Sciatic nerve (tissue), 2 donors: Measurements from ENCODE around the gene SNORC. TPM values are rescaled to one million over a fixed set of nuclear protein-coding genes. Genes with fewer than 3 reads are reported as not detected.
A peak's percentile ranks its signal among the peaks of the same experiment; 100 is the strongest.

ENCODE experiments used
- ATAC-seq: fragments of 200-7000 bp; cut with Tn5 transposase; one replicate; pipeline ENCODE4 v1.9.1; 2020; ENCODE audit warnings: mild to moderate bottlenecking, moderate library complexity
- DNase-seq: peaks from one replicate; pipeline ENCODE4 v3.0.0-alpha.2; 2020; ENCODE audit warnings: low spot score
- intact Hi-C: fragments of 100-400 bp; cut with DNase I; formaldehyde crosslinking; loops from one replicate; pipeline ENCODE4 v1.14.2; 2022
- total RNA-seq: library from RNA; stranded (reverse); fragmentation: NEBNext Ultra II Directional; extraction: Animal tissue kit (Norgen Biotek cat#: 25700); gene quantifications from one replicate; pipeline ENCODE4 v1.2.1, GENCODE V29; 2021
- donor health status: DM: no; HTN: no; CAD: no.
- donor health status: DM: no; HTN: no; CAD: no.

Gene SNORC
- total RNA-seq, 1 donor from 2014 or later = 12.0 TPM

DNA sequence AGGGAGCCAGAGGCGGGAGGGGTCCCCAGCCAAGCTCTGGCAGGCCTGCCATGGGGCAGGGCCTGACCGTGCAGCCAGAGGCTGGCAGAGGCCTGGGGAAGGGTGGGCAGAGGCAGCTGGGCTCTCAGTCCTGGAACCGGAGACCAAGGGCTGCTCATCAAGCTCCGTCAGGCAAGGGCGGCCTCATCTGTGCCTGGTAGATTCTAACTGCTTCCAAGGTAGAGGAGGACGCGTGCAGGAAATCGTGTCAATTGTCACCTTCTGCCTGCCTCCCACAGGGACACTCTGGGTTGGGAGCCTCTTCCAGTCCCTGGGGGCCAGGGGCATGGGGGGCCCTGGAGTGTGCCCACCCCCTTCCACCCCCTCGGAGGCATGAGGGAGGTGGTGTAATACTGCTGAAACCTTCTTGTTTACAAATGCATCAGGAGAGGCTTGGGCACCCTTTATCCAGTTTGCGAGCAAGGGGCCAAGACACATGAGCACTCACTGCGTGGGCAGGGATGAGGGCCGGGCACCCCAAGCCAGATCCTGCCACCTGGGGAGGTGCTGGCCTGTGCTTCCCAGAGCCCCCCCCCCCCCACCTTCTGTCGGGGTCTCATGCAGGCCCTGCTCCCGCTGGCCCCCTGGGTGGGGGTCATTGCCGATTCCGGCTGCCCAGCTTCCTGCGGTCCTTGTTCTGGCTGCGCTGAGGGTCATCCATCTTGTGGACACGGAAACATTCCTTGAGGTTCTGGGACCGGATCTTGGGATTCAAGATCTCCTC is 9.0 kb downstream of the SNORC start:
- intact Hi-C loops = no loop called here
- ATAC-seq = no peak
- DNase-seq = peak; percentile 41

DNA sequence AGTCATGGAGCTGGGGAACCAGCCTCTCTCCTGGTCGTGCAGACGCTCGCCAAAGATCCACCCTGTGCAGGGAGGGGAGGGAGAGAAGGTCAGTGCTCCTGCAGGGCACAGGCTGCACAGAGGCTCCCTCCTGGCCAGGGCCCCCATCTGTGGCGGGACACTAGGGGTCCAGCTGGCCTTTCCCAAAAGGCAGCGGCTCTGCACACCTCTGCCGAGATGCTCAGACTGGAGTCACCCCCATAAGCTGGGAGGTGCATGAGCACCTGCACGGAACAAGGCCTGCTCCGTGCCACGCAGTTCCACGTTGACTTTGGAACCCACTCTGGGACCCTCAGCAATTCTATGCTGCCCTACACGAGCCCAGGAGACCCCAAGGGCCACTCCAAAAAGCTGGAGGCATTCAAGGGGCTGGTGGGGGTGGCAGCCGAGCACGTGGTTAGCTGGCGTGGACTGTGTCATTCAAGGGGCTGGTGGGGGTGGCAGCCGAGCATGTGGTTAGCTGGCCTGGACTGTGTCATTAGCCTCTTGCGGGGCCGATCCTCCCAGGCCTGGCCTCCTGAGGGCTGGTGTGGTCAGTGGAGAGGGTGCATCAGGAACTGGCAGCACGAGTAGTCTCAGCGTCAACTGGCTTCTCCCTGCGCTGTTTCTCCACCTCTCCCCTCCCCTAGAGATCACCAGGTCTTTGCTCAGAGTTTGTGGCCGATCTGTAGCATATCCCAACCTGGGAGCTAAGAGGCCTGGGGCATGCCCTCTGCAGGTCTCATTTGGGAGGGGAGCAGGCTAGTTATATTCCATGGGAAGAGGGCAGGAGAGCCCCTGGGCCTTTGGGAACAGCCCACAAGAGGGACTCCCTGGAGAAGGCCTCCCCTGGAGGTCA is 9.8 kb downstream of the SNORC start:
- DNase-seq = peak; percentile 36
- intact Hi-C loops = no loop called here
- no peak for ATAC-seq

DNA sequence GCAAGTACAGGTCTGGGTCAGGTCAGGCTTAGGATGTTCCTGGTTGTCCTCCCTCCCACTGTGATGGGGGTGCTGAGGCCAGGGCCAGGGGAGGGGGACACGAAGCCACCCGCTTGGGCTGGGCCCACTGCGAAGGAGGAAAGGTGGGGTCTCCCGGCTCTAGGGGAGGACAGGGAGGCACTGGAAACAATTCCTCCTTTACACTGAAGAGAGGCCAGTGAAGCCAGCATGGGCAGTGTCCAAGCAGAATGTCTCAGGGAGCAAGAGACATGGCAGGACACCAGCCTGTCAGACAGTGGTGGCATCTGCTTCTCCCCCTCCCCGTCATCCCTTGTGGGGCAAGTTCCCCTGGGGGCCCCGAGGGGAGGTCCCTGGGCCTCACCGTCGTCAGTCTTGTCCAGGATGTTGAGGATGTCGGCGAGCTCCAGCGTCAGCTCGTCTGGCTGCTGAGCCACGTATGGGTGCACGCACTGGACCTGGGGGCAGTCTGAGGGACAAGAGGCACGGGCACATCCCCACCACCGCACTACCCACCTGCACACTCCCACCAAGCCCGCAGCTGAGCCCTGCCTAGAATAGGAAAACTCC is 10.8 kb downstream of the SNORC start:
- DNase-seq = no peak
- intact Hi-C loops = no loop called here
- ATAC-seq = no peak

DNA sequence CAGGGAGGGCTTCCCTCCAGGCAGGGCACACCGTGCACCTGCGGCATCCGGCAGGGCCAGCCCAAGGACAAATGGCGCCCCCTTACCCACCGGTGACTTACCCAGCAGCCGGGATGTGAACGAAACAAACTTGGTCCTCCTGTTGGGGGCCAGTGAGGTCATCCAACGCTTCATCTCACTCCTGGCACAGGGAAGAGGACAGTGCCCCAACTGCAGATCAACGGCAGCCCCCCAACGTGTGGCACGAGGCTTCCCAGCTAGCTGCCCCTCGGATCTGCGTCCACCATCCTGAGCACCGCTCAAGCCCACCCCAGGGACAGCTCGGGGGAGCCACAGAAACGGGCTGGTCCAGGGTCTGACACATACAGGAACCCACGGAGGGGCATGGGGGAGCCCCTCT is 12.0 kb downstream of the SNORC start:
- no peak for ATAC-seq
- intact Hi-C loops = no loop called here
- DNase-seq = peak; percentile 47

DNA sequence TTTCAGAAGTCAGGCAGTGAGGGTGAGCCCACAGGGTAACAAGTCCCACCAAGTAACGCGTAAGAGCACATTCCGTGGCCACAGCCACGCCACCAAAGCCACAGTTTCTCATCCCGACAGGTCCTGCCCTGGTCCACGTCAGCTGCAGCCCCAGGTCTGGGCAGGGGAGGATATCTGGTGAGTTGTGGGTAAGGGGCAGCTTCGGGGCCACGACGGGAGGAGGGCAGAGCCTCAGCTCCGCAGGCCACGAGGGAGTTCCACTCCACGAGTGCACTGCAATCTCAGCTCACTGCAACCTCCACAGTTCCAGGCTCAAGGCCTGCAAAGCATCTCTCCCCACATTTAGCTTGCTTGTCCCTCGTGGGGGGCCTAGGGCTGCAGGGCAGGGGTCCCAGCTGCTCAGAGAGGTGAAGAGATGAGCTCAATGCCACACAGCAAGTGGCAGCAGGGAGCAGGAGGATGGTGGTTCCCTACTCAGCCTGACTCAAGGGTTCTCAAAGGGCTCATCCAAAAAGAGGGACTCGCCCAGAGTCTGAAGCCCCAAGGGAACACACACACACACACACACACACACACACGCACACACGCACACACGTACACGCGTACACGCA is 12.5 kb downstream of the SNORC start:
- no peak for DNase-seq
- ATAC-seq = no peak
- intact Hi-C loops = no loop called here

DNA sequence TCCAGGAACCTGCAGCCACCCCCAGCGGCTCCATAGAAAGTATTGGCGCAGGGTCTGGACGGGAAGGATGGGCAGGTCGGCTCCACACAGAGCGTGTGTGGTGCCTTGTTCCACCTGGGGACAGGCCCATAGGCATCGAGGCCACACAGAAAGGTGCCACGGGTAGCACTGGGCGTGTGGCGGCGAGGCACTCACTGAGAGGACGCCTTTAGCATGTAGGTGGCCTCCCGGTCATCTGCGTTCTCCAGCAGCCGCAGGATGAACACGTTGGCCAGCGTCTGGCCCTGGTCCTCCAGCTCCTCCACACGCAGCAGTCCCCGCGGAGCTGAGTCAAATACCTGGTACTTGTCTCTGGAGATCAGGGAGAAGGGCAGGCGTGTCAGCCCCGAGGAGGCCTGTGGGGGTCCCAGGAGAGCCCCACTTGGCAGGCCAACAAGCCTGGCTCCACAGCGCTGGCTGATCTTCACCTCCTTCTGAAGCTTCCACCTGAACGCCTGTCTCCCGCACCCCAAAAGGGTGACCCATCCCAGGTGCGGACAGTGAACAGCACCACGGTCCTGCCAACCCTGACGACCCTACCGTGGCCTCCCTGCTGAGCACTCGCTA is 13.2 kb downstream of the SNORC start:
- DNase-seq (no peak), ATAC-seq (no peak)
- intact Hi-C loops = no loop called here

DNA sequence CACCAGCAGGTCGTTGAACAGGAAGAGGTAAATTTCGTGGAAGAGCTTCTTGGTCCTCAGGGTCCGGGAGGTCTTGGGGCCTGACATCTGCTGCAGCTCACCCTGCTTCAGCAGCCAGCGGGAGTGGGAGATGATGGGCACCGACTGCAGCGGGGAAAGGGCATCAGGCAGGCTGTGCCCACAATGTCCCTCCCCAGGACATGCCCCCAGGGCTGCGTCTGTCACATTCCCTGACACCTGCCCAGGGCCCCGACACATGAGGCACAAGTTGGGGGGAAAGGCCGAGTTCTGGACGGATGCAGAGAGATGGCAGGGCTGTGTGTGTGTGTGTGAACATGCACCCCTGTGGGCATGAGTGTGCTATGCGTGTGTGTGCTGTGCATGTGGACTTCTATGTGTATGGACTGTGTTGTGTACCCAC is 13.9 kb downstream of the SNORC start:
- ATAC-seq (no peak), DNase-seq (no peak)
- intact Hi-C loops = no loop called here

DNA sequence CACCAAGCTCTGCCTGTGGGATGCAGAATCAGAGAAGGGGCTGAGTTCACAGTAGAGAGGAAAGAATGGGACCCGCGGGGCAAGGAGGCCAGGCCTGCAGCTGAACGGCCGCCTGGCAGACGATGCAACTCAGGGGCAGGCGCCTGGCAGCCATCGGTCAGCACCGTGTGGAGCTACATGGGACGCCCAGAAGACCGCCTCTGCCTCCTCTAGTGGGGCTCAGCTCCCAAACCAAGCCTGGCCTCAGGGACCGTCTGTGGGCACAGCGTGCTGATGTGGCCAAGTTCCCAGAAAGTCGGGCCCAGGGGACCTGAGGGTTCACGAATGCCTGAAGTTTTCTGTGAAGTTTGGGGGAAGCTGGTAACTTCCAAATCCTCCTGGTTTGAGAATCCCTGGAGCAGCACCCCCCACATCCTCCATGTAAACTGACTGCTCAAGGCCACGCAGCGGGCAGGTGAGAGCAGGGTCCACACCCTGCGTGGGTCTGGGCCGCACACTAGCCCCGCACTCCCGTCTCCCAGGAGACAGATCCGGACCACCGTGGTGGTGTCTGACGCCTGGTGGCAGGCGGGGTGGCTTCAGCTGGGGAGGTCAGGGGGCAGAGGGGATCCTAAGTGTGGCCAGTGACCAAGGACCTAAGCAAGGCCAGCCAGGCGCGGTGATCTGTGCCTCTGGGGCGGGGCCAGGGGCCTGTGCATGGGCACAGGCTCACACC is 14.6 kb downstream of the SNORC start:
- intact Hi-C loops = no loop called here
- no peak for DNase-seq
- ATAC-seq = no peak

DNA sequence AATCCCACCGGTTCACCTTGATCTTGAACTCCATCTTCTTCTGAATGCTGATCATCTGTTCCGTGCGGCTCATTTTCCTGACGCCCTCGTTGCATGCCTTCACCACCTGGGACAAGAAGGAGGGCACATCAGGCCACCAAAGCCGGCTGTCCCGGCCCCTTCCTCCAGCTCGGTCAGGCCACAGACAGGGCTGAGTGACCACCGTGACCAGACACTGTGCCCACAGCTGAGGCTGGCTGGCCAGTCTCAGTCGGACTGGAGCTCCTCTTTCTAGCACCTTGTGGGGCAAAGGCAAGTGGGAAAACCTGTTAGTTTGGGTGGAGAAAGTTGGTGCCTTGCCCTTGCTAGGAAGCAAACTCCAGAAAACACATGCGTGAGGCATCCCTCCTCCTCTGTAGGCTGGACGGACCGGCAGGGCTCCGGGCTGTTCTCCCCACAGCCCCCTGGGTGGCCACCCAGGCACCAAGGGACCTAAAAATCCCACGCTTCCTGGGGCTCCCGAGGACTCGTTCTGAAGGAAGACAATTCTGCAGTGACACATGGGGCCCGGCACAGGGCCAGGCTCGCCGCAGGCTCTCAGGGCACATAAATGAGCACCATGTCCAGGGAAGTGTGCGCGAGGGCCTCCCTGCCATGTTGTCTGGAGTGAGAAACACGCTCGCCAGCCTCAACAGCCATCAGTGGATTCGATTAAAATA is 15.3 kb downstream of the SNORC start:
- no peak for DNase-seq
- intact Hi-C loops = no loop called here

DNA sequence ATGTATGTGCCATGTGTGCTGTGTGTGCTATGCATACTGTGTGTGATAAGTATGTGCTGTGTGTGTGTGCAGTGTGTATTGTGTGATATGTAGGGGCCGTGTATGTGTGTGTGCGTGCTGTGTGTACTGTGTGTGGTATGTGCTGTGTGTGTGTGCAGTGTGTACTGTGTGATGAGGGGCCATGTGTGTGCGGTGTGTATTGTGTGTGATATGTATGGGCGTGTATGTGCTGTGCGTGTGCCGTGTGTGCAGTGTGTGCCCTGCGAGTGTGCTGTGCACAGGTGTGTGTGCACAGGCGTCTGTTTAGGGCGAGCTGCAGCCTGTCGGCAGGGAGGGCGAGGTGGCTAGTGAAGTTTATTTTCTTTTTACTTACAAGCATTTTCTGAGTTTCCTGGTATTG is 16.1 kb downstream of the SNORC start:
- ATAC-seq (no peak), DNase-seq (no peak)
- intact Hi-C loops = no loop called here

More for the DNA sequence above, 15.3 kb downstream of the SNORC start:
- ATAC-seq = no peak

DNA sequence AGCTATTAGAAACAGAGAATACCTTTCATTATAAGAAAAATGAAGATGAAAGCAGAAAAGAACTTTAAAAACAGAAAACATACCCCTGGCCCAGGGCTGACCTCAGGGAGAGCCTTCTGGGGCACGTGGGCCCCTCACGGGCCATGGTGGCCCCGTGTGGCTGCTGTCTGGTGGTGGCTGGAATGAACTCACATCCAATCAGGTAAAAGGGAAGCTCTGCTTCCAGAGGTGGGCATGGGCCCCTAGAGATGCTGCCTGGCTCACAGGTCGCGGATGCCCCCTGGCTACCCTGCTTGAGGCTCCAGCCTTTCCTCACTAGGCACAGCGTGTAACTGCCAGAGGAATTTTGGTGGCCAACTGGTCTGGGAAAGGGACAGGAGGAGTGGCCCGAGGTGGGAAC is 16.6 kb downstream of the SNORC start:
- ATAC-seq (no peak), DNase-seq (no peak)

DNA sequence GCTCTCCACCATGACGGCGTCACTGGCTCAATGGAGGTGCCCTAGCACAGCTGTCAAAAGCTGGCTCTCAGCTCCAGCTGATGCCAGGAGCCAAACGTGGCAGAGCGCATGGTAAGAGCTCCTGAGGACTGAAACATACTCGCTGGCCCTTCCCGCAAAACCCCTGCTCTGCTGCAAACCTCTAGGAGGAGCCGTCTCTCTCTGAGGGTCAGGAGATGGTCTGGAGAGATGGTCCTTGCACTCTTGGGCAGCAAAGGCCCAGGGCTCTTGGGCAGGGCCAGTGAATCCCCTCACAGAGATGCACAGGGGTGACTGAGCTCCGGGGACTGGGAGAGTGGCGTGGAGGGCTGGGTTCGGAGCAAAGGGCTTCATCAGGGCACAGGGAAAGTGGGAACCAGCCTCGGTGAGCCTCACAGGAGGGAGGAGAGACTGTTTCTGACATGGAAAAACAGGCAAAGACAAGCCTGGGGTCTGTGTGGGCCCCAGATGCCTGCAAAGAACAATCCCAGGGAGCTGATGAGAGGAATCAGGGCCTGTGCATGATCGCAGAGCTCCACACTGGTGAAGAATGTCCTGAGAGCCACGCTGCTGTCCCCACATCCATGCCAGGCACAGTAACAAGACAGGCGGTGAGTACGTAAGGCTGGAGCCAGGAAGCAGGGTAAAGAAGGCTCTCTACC is 17.2 kb downstream of the SNORC start:
- DNase-seq (no peak), ATAC-seq (no peak)

More for the DNA sequence above, 16.6 kb downstream of the SNORC start:
- intact Hi-C loops = no loop called here

DNA sequence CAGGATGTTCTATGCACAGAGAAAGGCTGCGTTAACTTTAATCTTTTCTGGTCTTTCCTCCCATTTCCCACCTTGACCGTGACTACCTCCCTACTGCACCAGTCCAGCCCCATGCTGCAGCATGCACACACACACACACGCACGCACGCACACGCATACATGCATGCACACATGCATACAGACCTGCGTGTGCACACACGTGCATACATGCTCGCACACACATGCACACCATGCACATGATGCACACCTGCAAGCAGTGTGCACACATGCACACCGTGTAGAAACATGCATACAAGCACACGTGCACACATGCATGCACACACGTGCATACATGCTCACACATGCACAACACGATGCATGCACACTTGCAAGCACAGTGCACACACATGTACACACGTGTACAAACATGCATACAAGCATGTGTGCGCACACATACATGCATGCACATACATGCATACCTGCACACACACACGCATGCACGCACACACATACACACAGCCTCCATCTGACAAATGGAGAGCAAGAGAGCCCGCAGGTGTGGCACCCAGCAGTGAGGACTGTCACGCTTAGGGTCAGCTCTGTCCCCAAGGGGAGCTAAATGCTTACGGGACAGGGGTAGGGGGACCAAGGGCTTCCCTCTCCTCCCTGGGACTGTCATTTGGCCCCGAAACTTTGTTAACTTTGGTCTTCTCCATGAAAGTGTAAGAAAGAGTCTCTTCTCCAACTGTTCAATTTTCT is 18.2 kb downstream of the SNORC start:
- intact Hi-C loops = no loop called here
- DNase-seq = no peak
- ATAC-seq = no peak

More for the DNA sequence above, 17.2 kb downstream of the SNORC start:
- intact Hi-C loops = no loop called here

DNA sequence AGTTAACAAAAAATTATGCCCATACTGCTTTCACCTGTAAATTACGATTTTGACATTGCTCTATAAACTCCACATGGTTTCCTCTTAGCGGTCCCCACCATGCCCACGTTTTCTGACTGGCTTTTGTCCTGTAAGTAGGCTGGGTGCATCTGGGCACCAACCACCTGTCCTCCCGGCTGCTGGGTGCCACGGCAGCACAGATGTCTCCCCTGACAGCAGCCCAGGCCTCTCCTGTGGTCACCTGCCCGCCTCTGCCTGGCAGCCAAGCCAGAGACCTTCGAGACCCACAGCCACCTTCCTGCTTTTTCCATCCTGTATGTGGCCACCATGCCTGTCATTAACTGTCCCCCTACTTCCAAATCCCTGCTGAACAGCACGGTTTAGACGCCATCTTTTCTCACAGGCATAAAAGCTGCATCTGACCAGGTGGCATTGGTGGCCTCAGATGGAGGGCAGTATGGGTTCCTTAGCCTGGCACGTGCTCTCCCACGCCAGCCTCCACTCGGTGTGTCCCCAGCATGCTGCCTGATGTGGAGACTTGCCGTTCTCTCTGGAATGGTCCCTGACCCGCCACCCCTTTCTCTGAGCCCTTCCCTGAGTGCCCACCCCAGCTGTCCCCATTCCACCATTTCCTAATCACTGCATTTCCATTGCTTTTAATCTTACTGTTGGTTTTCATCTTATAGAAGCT is 18.9 kb downstream of the SNORC start:
- DNase-seq (no peak), ATAC-seq (no peak)
- intact Hi-C loops = no loop called here

DNA sequence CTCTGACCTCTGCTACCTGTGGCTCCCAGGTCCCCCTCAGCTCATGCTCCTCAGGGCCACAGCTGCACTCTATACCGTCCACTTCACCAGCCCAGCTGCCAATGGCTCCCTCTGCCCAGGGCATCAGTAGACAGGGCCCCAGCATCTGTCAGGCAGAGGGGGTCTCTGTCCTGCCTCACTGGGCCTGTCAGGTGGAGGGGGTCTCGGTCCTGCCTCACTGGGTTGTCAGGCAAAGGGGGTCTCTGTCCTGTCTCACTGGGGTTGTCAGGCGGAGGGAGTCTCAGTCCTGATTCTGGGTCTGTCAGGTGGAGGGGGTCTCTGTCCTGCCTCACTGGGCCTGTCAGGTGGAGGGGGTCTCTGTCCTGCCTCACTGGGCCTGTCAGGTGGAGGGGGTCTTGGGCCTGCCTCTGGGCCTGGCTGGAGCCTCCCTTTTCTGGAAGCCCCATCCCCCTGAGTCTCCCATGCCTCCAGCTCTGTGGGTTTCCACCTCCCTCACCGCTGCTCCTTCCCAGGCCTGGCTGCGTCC is 19.9 kb downstream of the SNORC start:
- DNase-seq (no peak), ATAC-seq (no peak)
- intact Hi-C loops = no loop called here

DNA sequence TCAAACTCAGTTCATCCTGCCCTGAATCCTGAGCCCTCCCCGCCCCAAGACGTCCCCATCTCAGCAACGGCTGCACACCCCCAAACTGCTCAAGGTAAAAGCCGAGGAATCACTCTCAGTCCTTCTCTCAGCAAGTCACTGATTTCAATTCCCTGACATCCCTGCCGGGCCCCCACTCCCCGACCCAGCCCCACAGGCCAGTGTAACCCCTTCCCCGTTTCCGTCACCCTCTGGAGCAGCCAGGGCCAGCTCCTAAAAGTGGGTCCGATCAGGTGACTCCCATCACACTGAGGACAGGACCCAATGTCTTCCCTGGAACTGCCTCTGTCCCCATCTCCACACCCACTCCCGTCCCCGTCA is 20.5 kb downstream of the SNORC start:
- no peak for ATAC-seq
- DNase-seq = no peak
- intact Hi-C loops = no loop called here
